ENCODE measurements around the gene REC8. TPM values are rescaled to one million over a fixed set of nuclear protein-coding genes. Genes with fewer than 3 reads are reported as not detected.
"Not testable (repeated sequence)": the region's sequence is repeated elsewhere in the genome, so short reads cannot be mapped to it uniquely, and the experiment has no call there.

Gene REC8
- total RNA-seq, 2 donors from 2014 or later = 5.6 to 25.4 TPM

GRCh38 chr14:24195186-24196070, 23.5 kb downstream of the REC8 start, which contains the start of gene TM9SF1:
TM9SF1 (minus strand) TSS chr14:24195441; CDS start chr14:24195019, 422 bp downstream.
- H3K4me1 ChIP-seq (replicated peaks) = no peaks in the 10 kb centered on the region
- no peaks in the 10 kb centered on the region for H3K36me3 ChIP-seq

GRCh38 chr14:24196071-24197055, 24.5 kb downstream of the REC8 start:
- Histone ChIP-seq H3K9me3 (no peaks in the 10 kb centered on the region), H3K4me1 (replicated peaks) (no peaks in the 10 kb centered on the region), H3K4me3 (peak overlapping the region; percentile 56 to 85), H3K27ac (peak overlapping the region; percentile 89 to 92), H3K27me3 (replicated peaks; ENCODE audit: insufficient read depth) (no peaks in the 10 kb centered on the region), H3K36me3 (no peaks in the 10 kb centered on the region)
- intact Hi-C loops (cut with DNase I) = no loop called here
- TF ChIP-seq CTCF (IDR thresholded peaks at IDR 0.05) (no peak), POLR2A (IDR thresholded peaks at IDR 0.05) (no peak), POLR2AphosphoS5 (IDR thresholded peaks at IDR 0.05) (no peak)
- DNase-seq (ENCODE audit: low spot score) = no peak
- WGBS = 34% methylated on average over 33 of the region's 33 CpGs

More at GRCh38 chr14:24195186-24196070, 23.5 kb downstream of the REC8 start, which contains the start of gene TM9SF1:
- DNase-seq (ENCODE audit: low spot score) = peak; percentile 78
- Histone ChIP-seq H3K9me3 (no peaks in the 10 kb centered on the region), H3K27me3 (replicated peaks; ENCODE audit: insufficient read depth) (no peaks in the 10 kb centered on the region), H3K4me3 (peak within 1 kb of the TSS; percentile 56 to 85), H3K27ac (peak within 1 kb of the TSS; percentile 89 to 92)
- under 1% methylated on average over 39 of the region's 89 CpGs for WGBS
- peak; percentile 90 for TF ChIP-seq POLR2AphosphoS5 (IDR thresholded peaks at IDR 0.05)
- TF ChIP-seq POLR2A (IDR thresholded peaks at IDR 0.05) = peak; percentile 68
- no peak for TF ChIP-seq CTCF (IDR thresholded peaks at IDR 0.05)
- intact Hi-C loops (cut with DNase I) = no loop called here

GRCh38 chr14:24197056-24197450, 25.2 kb downstream of the REC8 start:
- DNase-seq (ENCODE audit: low spot score) = no peak
- H3K4me1 ChIP-seq (replicated peaks) = no peaks in the 10 kb centered on the region
- intact Hi-C loops (cut with DNase I) = no loop called here
- no peaks in the 10 kb centered on the region for H3K27me3 ChIP-seq (replicated peaks; ENCODE audit: insufficient read depth)
- H3K9me3 ChIP-seq = no peaks in the 10 kb centered on the region
- H3K4me3 ChIP-seq = no peak overlapping the region
- TF ChIP-seq POLR2AphosphoS5 (IDR thresholded peaks at IDR 0.05) = no peak
- no peak for TF ChIP-seq POLR2A (IDR thresholded peaks at IDR 0.05)
- TF ChIP-seq CTCF (IDR thresholded peaks at IDR 0.05) = no peak
- WGBS = 98% methylated on average over 2 of the region's 2 CpGs
- H3K36me3 ChIP-seq = no peaks in the 10 kb centered on the region
- H3K27ac ChIP-seq = no peak overlapping the region

- no peaks in the 10 kb centered on the region for H3K9me3 ChIP-seq
- no peaks in the 10 kb centered on the region for H3K27me3 ChIP-seq (replicated peaks; ENCODE audit: insufficient read depth)
- no peak overlapping the region for H3K4me3 ChIP-seq
- intact Hi-C loops (cut with DNase I) = no loop called here
- WGBS = 84% methylated on average over 7 of the region's 7 CpGs
- no peaks in the 10 kb centered on the region for H3K36me3 ChIP-seq
- no peak for TF ChIP-seq CTCF (IDR thresholded peaks at IDR 0.05)
- no peak for TF ChIP-seq POLR2AphosphoS5 (IDR thresholded peaks at IDR 0.05)
- no peak for TF ChIP-seq POLR2A (IDR thresholded peaks at IDR 0.05)
- H3K4me1 ChIP-seq (replicated peaks) = no peaks in the 10 kb centered on the region
- no peak for DNase-seq (ENCODE audit: low spot score)
- no peak overlapping the region for H3K27ac ChIP-seq
Measured at GRCh38 chr14:24198814-24199524, 27.1 kb downstream of the REC8 start.

- DNase-seq (ENCODE audit: low spot score); H3K36me3 ChIP-seq; H3K27me3 ChIP-seq (replicated peaks; ENCODE audit: insufficient read depth); H3K4me3 ChIP-seq; intact Hi-C loops (cut with DNase I); H3K9me3 ChIP-seq; H3K27ac ChIP-seq; H3K4me1 ChIP-seq (replicated peaks): not testable (repeated sequence)
- WGBS = 92% methylated on average over 8 of the region's 8 CpGs
Measured at GRCh38 chr14:24202538-24202937, 30.7 kb downstream of the REC8 start.

GRCh38 chr14:24203249-24203886, 31.5 kb downstream of the REC8 start:
- H3K9me3 ChIP-seq; H3K4me3 ChIP-seq; H3K27me3 ChIP-seq (replicated peaks; ENCODE audit: insufficient read depth); H3K27ac ChIP-seq; DNase-seq (ENCODE audit: low spot score); H3K4me1 ChIP-seq (replicated peaks); H3K36me3 ChIP-seq; intact Hi-C loops (cut with DNase I): not testable (repeated sequence)
- WGBS = 98% methylated on average over 16 of the region's 16 CpGs

All from prostate gland (tissue), 2 donors.